ENCODE results near the gene MAGI2. TPM values are rescaled to one million over a fixed set of nuclear protein-coding genes. Genes with fewer than 3 reads are reported as not detected.

MAGI2 gene
- polyA plus RNA-seq, 3 donors from 2014 or later, result not detected

DNA sequence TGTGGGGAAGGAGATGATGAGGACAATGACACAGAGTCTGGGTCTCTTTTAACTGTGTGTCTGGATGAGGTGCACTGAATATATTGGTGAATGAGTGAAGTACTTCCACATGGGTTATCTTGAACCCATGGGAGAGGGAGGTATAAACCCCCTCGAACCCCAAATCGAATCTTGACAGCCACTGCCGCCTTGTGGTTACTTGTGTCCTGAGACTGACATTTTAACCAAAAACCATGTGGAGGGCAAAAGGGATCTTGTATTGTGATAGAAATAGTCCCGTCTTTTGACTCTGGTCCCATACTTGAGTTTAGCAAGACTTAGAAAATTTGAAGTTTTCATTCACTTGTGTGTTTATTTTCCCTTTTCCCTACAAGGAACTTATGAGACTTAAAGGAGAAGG is 1371.6 kb downstream of the MAGI2 start:
- Mint-ChIP-seq H3K4me3 (no peak overlapping the region), H3K36me3 (no peaks in the 10 kb centered on the region), H3K9me3 (no peaks in the 10 kb centered on the region), H3K27me3 (ENCODE audit: low read depth in 3 of 3) (peaks cover 0 to 5% (median 4%) of the 10 kb centered on the region in 3 donors), H3K4me1 (no peaks in the 10 kb centered on the region), H3K27ac (no peak overlapping the region)
- DNase-seq, result no peak

DNA sequence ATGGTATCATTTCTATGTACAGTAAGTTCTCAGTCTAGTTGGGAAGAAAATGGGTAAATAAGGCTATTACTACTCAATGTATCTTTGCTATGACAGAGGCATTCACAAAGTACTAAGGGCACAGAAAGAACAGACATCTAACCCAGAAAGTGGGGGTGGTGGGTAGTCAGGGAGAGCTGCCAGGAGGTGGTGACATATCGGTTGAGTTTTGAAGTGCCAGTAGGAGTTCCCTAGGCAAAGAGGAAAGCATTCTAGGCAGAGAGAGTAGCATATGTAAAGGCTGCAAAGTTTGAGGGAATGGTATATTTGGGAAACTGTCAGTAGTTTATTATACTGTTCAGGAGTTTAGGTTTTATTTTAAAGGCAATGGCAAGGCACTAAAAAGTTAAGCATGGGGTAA is 1372.1 kb downstream of the MAGI2 start:
- Mint-ChIP-seq H3K9me3 (no peaks in the 10 kb centered on the region), H3K27me3 (ENCODE audit: low read depth in 3 of 3) (peaks cover 0 to 5% (median 3%) of the 10 kb centered on the region in 3 donors), H3K4me3 (no peak overlapping the region), H3K4me1 (no peaks in the 10 kb centered on the region), H3K27ac (no peak overlapping the region), H3K36me3 (no peaks in the 10 kb centered on the region)
- DNase-seq, result no peak

DNA sequence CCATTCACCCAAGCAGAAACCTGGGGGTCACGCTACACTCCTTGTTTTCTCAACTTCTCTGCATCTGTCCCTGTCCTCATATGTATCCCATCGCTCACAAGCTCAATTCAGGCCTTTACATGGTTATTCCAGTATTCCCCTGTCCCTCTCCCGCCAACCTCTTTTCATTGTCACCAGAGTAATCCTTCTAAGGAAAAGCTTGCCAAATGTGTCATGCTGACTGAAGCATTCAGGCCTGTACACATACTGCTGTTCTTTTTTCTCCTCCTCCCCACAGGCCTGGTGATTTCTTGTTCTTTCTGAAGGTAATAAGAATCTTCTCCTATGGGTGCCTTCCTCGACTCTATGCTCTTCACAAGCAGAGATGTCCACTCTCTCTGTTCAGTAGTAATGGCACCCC is 1372.7 kb downstream of the MAGI2 start:
- H3K36me3 Mint-ChIP-seq, result no peaks in the 10 kb centered on the region
- H3K4me3 Mint-ChIP-seq, result no peak overlapping the region

DNA sequence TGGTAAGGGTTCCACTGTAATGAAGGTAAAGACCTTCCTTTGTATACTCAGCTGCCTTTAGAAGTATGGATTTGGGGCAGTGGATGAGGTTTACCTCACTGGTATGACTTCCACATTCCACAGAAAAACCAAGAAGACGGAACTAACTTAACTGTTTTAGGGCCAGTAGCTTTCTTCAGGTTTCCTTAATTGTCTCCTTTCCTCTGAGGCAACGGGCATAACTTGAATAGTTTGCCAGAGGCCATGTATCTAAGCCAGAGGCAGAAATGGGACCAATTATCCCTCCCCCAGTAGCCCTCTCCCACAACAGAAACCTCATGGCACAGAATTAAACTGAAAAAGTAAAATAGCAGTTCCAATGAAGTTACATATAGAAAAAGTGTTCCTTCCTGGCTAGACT is 1373.2 kb downstream of the MAGI2 start:
- no peak overlapping the region for H3K27ac Mint-ChIP-seq
- no peak overlapping the region for H3K4me3 Mint-ChIP-seq
- H3K4me1 Mint-ChIP-seq, result no peaks in the 10 kb centered on the region
- no peak for DNase-seq
- H3K36me3 Mint-ChIP-seq, result no peaks in the 10 kb centered on the region
- H3K9me3 Mint-ChIP-seq, result no peaks in the 10 kb centered on the region
- H3K27me3 Mint-ChIP-seq (ENCODE audit: low read depth in 3 of 3), result peaks cover 0 to 1% (median 1%) of the 10 kb centered on the region in 3 donors

More for the DNA sequence above, 1372.7 kb downstream of the MAGI2 start:
- Mint-ChIP-seq H3K9me3 (no peaks in the 10 kb centered on the region), H3K4me1 (no peaks in the 10 kb centered on the region), H3K27ac (no peak overlapping the region), H3K27me3 (ENCODE audit: low read depth in 3 of 3) (peaks cover 0 to 5% (median 1%) of the 10 kb centered on the region in 3 donors)
- DNase-seq, result no peak

DNA sequence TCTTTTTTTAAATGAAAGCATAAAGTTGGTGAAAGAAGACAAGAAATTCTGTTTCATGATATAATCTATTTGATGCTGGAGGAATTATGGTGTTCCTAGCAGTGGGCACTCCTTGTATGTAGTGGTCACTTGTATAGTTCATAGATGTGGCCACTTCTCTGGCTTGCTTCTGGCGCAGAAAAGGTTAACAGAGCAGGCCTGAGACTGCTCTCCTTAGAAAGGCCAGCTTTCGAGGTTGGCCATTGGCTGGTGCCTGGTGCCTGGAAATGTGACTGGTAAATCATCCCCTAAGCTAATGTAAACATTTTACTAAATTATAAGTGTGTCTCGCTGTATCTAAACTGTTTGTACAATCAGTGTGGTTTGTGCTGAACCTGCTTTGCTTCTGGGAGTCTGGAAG is 1378.8 kb downstream of the MAGI2 start:
- no peak overlapping the region for H3K4me3 Mint-ChIP-seq
- no peaks in the 10 kb centered on the region for H3K9me3 Mint-ChIP-seq
- H3K27ac Mint-ChIP-seq, result no peak overlapping the region

DNA sequence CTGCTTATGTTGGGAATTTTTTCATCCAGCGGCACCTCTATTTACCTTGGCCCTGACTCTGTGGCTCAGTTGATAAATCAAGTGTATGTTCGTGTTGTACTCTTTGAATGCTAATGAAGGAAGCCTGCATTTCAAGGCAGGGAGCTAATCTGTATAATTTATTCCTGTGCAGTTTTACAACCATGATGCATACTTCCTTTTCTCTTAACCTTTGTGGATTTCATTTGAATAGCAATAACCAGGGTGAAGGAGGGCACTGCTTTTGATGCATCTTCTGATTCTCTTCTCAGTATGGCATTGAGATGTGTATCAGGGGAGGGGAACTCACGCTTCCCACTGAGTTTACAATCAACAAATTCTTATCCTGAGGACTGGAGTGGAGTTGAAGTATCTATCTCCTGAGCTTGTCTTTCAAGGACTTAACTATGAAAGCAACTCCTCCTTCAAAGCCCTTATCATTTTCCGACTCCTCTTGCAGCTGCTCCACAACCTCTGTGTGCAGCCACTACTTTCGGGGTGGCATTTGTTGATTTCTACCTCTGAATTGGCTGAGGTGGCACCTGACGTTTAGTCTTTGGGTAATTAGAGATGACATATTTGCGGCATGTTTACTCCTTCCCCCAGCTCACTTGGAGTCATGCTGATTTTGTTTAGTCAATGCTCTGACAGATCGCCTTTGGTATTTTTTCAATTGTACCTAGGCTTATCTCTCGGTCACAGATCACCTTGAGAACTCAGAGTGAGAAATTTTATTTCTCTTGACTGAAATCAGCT is 1379.7 kb downstream of the MAGI2 start:
- H3K36me3 Mint-ChIP-seq, result no peaks in the 10 kb centered on the region
- no peaks in the 10 kb centered on the region for H3K4me1 Mint-ChIP-seq
- H3K9me3 Mint-ChIP-seq, result peaks cover 0 to 2% (median 0%) of the 10 kb centered on the region in 6 donors
- no peak overlapping the region for H3K4me3 Mint-ChIP-seq
- DNase-seq, result no peak
- H3K27ac Mint-ChIP-seq, result no peak overlapping the region
- peaks cover 0 to 8% (median 1%) of the 10 kb centered on the region in 3 donors for H3K27me3 Mint-ChIP-seq (ENCODE audit: low read depth in 3 of 3)

More for the DNA sequence above, 1378.8 kb downstream of the MAGI2 start:
- Mint-ChIP-seq H3K36me3 (no peaks in the 10 kb centered on the region), H3K27me3 (ENCODE audit: low read depth in 3 of 3) (peaks cover 0 to 4% (median 1%) of the 10 kb centered on the region in 3 donors), H3K4me1 (no peaks in the 10 kb centered on the region)
- no peak for DNase-seq

DNA sequence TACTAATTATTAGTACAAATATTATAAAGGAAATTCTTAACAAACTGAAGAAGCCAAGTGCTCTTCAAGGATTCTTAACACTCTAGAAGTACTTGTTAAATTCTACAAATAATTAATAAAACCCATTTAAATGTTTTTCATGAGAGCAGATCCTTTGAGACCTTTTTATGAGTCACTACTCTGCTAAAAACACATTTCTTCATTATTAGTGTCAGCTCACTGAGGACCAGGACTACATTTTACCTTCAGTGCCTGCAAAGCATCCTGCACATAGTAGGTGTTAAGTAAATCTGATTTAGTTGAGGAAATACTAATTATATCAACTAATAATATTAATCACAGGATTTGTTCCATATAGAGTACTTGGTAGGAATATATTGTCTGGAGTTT is 1381.3 kb downstream of the MAGI2 start:
- Mint-ChIP-seq H3K9me3 (peaks cover 0 to 2% (median 0%) of the 10 kb centered on the region in 6 donors), H3K27me3 (ENCODE audit: low read depth in 3 of 3) (peaks cover 0 to 8% (median 1%) of the 10 kb centered on the region in 3 donors), H3K4me3 (no peak overlapping the region), H3K4me1 (no peaks in the 10 kb centered on the region), H3K36me3 (no peaks in the 10 kb centered on the region), H3K27ac (no peak overlapping the region)
- DNase-seq, result no peak

DNA sequence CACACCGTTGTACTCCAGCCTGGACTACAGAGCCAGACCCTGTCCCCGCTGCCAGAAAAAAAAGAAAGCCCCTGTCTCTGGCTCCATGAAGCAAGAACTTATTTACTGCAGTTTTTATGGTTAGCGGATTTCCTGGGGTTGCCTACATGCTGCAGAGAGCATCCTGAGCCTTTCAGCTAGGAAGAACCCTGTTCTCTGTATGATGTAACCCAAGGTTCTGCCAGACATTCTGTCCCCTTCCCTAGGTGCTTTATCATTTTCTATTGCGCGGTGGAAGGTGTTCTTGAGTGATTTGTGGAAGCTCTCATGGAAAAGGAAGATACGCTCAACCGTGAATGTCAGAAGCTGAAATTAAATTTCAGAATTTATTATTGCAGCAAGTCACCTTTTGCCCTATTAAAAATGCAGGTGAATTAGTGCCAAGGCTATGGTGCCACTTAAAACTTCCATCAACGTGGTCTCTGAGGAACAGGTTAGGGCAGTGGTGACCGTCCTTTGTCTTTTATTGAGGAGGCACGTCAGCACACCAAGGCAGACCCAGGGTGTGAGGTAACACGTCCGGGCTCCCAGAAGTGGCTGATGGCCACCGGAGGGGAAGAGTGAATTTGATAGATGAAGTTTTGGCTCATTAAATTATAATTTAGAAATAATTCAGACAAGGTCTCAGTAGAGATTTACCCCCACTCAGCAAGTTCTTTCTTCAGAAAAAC is 1381.8 kb downstream of the MAGI2 start:
- no peaks in the 10 kb centered on the region for H3K36me3 Mint-ChIP-seq
- H3K9me3 Mint-ChIP-seq, result peaks cover 0 to 2% (median 0%) of the 10 kb centered on the region in 6 donors
- DNase-seq, result no peak
- no peaks in the 10 kb centered on the region for H3K4me1 Mint-ChIP-seq
- no peak overlapping the region for H3K27ac Mint-ChIP-seq
- peaks cover 0 to 8% (median 1%) of the 10 kb centered on the region in 3 donors for H3K27me3 Mint-ChIP-seq (ENCODE audit: low read depth in 3 of 3)
- H3K4me3 Mint-ChIP-seq, result no peak overlapping the region

DNA sequence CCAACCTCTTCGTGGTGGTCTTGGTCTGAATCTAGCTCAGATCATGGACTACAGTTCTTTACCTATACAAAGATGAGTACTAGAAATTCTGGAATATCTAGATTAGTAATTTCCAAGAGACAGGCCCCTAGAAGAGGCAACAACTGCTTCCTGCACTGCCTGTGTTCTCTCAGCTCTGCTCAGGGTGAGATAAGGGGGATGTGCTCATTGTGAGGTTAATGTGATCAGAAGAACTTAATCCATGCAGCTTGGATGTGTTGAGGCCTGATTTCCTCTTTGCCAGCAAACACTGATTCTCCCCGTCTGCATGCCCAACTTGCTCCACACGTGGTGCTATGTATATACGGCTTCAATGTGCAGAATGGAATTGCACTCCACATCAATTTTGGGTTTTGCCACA is 1386.9 kb downstream of the MAGI2 start:
- Mint-ChIP-seq H3K36me3 (no peaks in the 10 kb centered on the region), H3K9me3 (peaks cover 0 to 2% (median 0%) of the 10 kb centered on the region in 6 donors), H3K27me3 (ENCODE audit: low read depth in 3 of 3) (peaks cover 0 to 14% (median 2%) of the 10 kb centered on the region in 3 donors), H3K4me3 (no peak overlapping the region), H3K4me1 (no peaks in the 10 kb centered on the region), H3K27ac (no peak overlapping the region)
- DNase-seq, result no peak

DNA sequence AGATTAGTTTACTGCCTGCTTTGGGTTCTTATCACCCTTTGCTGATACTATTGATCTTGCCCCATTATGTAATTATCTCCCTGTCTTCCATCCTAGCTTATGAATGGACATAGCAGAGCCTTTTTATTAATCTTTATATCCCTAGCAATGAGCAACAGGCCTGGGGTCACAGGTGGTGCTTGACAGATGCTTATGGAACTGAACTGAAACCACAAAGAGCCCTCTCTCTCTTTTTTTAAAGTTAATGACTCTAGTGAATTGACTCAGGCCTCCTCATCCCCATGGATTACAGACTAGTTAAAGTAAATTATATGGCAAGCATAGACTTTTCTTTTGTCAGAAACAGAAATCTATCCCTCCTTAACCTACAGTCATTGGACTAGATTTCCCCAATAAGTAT is 1389.7 kb downstream of the MAGI2 start:
- Mint-ChIP-seq H3K4me3 (no peak overlapping the region), H3K27ac (no peak overlapping the region), H3K4me1 (no peaks in the 10 kb centered on the region), H3K9me3 (peaks cover 0 to 2% (median 0%) of the 10 kb centered on the region in 6 donors), H3K36me3 (no peaks in the 10 kb centered on the region), H3K27me3 (ENCODE audit: low read depth in 3 of 3) (peaks cover 0 to 10% (median 2%) of the 10 kb centered on the region in 3 donors)
- DNase-seq, result no peak

DNA sequence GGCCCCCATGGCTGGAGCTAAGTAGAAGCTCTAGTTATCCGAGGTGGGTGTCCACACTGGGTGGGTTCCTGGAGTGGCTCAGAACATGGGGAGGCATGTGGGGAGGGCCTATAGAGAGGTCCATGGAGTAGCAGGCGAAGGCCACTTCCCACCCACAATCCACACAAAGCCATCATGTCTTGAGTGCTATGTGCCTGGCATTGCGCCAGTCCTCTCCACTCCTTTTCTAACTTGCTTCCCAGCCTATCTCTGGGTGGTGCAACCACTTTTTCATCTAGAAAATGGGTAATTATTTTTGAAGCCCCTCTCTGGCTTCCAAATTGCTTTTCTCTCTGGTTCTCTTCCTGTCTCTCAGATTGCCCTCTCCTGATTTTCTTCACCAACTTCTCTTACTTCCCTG is 1391.3 kb downstream of the MAGI2 start:
- H3K27me3 Mint-ChIP-seq (ENCODE audit: low read depth in 3 of 3), result peaks cover 4 to 15% (median 4%) of the 10 kb centered on the region in 3 donors
- no peak overlapping the region for H3K27ac Mint-ChIP-seq
- no peak overlapping the region for H3K4me3 Mint-ChIP-seq

DNA sequence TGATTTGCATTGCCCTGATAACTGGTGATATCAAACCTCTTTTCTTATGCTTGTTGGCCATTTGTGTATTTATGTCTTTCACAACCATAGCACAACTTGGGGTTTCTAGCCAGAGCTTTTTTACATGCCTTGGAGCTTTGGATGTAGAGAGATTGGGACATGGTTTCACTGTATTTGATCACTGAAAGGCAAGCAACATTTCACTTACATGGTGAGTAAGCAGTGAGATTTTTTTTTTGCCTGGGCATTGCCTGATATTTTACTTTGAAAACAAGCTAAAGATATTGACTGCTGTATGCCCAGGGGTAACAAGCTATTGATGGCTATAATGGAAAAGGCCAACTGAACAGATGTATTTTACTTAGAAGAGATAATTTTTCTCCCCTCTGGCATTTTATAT is 1395.9 kb downstream of the MAGI2 start:
- no peak for DNase-seq
- Mint-ChIP-seq H3K4me1 (no peaks in the 10 kb centered on the region), H3K9me3 (peaks cover 0 to 2% (median 0%) of the 10 kb centered on the region in 6 donors), H3K4me3 (no peak overlapping the region), H3K27ac (no peak overlapping the region), H3K36me3 (no peaks in the 10 kb centered on the region), H3K27me3 (ENCODE audit: low read depth in 3 of 3) (peaks cover 7 to 20% (median 7%) of the 10 kb centered on the region in 3 donors)

More for the DNA sequence above, 1391.3 kb downstream of the MAGI2 start:
- Mint-ChIP-seq H3K9me3 (peaks cover 0 to 2% (median 0%) of the 10 kb centered on the region in 6 donors), H3K36me3 (no peaks in the 10 kb centered on the region), H3K4me1 (no peaks in the 10 kb centered on the region)
- DNase-seq, result no peak

DNA sequence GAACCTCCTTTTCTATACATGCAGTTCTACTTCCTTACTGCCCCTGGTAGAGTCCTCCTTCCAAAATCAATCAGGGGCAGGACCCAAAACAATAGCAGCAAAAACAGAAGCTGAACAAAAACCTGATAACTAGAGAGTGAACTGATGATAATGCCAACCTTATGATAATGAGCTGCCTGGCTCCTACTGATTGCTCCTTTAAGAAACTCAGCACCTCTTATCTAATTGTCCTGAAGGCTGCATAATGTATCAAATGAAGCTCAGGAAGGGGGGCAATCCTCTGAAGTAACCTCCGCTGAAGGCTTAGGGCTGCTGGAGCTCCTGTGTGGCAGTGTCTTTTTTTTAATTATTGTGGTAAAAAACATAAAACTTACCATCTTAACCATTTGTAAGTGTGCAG is 1397.9 kb downstream of the MAGI2 start:
- Mint-ChIP-seq H3K27me3 (ENCODE audit: low read depth in 3 of 3) (peaks cover 7 to 26% (median 7%) of the 10 kb centered on the region in 3 donors), H3K4me1 (no peaks in the 10 kb centered on the region), H3K27ac (no peak overlapping the region), H3K36me3 (no peaks in the 10 kb centered on the region), H3K9me3 (peaks cover 0 to 1% (median 0%) of the 10 kb centered on the region in 6 donors), H3K4me3 (no peak overlapping the region)
- DNase-seq, result no peak

DNA sequence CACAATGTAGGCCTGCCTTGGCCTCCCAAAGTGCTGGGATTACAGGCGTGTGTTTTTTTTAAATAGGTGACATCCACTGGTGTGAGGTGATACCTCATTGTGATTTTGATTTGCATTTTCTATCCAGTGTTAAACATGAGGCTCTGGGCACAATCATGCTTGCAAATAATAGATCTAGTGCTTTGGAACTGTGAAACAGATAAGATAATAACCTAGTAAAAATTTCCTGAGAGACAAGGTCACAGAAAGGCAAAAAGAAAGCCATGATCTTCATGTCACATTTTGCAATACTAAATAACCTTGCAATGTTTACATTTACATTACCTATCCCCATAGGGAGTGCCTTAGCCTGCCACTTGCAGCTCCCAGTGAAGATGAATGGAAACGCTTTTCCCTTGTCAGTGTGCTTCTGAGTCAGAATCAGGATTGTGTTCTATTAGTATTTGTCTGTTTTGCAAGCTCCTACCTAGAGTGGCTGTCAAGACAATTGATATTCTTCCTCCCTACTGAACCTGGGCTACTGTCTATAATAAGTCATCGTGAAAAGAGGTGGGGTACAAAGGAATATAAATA is 1398.4 kb downstream of the MAGI2 start:
- Mint-ChIP-seq H3K4me3 (no peak overlapping the region), H3K27ac (no peak overlapping the region), H3K27me3 (ENCODE audit: low read depth in 3 of 3) (peaks cover 7 to 24% (median 7%) of the 10 kb centered on the region in 3 donors), H3K36me3 (no peaks in the 10 kb centered on the region), H3K9me3 (peaks cover 0 to 1% (median 0%) of the 10 kb centered on the region in 6 donors), H3K4me1 (no peaks in the 10 kb centered on the region)
- no peak for DNase-seq

All from immature natural killer cell (primary cell).